H7 (cell line): Measurements from ENCODE around the gene PRKCD. TPM values are rescaled to one million over a fixed set of nuclear protein-coding genes. Genes with fewer than 3 reads are reported as not detected.
A peak's percentile ranks its signal among the peaks of the same experiment; 100 is the strongest.

Experiments used
- DNase-seq: peaks from one replicate; pipeline ENCODE4 v3.0.0; 2012
- H3K27me3 ChIP-seq: 2 replicates; pipeline ENCODE4 v1.6.0; 2011; ENCODE audit warnings: mild to moderate bottlenecking, low read length; ENCODE audit not compliant: control insufficient read depth, insufficient read depth
- H3K36me3 ChIP-seq: replicated peaks from 2 replicates; pipeline ENCODE4 v1.5.1; 2011; ENCODE audit warnings: low read length; ENCODE audit not compliant: control insufficient read depth, insufficient read depth
- H3K4me3 ChIP-seq: 2 replicates; pipeline ENCODE4 v1.5.1; 2011; ENCODE audit warnings: low read depth, mild to moderate bottlenecking, control low read depth, low read length, moderate library complexity; ENCODE audit not compliant: insufficient read depth
- total RNA-seq: library from RNA; depleted of rRNA; stranded (reverse); fragments of >200 nt; shearing (Covaris generic); gene quantifications from 2 replicates; pipeline ENCODE4 v1.2.3, GENCODE V29; 2014

PRKCD gene
- total RNA-seq, 1 experiment from 2014 or later, result 2.9 TPM

DNA sequence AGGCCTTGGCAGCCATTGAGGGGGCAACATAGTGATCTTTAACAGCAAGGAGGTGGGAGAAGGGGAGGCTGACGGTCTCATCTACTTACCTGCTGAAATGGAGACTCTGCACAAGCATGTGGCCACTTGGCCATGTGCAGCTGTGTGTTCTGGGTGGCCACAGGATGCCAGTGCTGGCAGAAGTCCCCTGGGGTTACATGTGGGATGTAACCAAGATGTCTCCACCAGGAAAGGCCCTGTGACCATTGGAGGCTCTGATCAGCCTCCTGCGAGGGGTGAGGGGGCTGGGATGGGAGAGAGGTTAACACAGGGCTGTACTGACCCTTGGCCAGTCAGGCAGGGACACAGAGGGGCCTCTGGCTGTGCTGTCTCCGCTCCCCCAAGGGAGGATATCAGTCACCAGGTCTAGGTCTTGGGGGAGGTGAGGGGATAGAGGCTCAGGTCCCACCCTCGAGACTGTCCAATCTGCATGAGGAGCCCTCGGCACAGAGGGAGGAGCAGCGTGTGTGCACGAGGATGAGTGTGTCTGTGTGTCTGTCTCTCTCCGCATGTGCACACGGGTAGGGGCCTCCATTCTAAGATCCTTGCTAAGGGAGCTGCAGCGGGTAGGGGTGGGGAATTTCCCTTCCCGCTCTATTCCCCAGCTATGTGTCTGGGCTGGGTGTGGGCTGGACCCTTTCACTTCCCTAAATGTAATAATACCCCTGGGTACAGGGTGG, 19.5 kb downstream of the PRKCD start:
- H3K27me3 ChIP-seq, result no peaks in the 10 kb centered on the region
- peaks cover 5% of the 10 kb centered on the region for H3K36me3 ChIP-seq
- no peak overlapping the region for H3K4me3 ChIP-seq
- no peak for DNase-seq

DNA sequence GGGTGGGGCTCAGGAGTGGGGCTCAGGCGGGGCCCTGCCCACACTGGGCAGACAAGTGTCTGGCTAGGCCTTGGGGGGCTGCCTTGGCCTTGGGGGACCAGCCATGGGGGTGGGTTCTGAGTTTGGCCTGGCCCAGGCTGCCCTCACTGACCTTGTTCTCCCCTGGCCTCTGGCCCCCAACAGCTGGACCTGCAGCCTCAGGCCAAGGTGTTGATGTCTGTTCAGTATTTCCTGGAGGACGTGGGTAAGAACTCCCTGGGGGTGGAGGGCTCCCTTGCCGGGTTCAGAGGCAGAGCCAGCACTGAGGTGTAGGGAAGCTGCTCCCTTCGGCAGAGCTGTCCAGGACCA, 20.0 kb downstream of the PRKCD start:
- no peaks in the 10 kb centered on the region for H3K27me3 ChIP-seq
- DNase-seq, result no peak
- peaks cover 5% of the 10 kb centered on the region for H3K36me3 ChIP-seq
- H3K4me3 ChIP-seq, result no peak overlapping the region

DNA sequence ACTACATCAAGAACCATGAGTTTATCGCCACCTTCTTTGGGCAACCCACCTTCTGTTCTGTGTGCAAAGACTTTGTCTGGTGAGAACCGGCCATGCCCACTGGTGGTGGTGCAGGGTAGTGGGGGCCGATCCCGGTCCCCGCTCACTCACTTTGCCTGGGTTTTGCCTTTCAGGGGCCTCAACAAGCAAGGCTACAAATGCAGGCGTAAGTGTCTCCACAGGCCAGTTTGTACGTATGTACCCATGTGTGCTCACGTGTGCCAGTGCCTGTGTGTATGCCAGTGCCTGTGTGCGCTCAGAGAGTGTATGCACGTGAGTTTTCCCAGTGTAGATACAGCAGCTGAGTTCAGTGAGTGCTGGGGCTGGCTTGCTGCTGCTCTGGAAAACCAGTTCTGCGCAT, 20.5 kb downstream of the PRKCD start:
- H3K36me3 ChIP-seq, result peaks cover 6% of the 10 kb centered on the region
- H3K4me3 ChIP-seq, result no peak overlapping the region
- DNase-seq, result no peak
- no peaks in the 10 kb centered on the region for H3K27me3 ChIP-seq

DNA sequence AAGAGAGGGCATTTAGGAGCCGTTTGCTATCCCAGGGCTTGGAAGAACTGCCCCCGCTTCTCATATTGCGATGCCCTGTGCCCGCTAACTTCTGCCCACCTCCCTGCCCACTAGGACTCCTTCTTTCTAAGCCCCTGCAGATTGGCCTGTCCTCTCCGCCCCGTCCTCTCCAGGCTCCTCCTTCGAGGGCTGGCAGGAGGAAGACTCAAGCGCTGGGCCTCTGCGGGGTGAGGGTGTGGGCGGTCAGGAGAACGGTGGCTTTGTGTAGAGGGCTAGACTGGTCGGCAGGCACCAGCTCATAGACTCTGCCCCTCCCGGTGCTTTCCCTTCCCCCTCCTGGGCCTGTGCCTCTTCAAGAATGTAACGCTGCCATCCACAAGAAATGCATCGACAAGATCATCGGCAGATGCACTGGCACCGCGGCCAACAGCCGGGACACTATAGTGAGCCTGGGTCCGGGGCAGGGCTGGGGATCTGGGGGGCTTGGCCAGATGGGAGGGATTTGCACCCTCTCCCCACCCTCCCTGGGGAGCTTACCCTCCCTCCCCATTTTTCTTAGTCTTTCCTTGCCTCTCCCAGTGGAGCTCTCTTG, 21.9 kb downstream of the PRKCD start:
- DNase-seq, result no peak
- H3K27me3 ChIP-seq, result no peaks in the 10 kb centered on the region
- H3K36me3 ChIP-seq, result peaks cover 7% of the 10 kb centered on the region
- H3K4me3 ChIP-seq, result no peak overlapping the region

DNA sequence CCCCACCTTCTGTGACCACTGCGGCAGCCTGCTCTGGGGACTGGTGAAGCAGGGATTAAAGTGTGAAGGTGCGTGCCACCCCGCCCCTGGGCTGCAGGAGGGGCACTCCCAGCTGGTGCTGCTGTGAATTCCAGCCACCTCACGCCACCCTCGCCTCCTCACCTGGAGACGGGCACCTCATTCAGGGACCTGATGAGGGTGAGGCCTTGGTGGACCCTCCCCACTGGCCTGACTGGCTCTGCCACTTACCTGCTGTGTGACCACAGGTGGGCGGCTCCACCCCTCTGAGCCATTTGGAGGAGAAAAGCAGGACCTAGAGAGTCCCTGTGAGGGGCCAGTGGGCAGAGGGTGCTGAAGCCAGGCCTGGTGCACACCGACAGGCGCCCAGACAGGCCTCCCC, 22.5 kb downstream of the PRKCD start:
- Histone ChIP-seq H3K27me3 (no peaks in the 10 kb centered on the region), H3K4me3 (no peak overlapping the region), H3K36me3 (peaks cover 7% of the 10 kb centered on the region)
- no peak for DNase-seq

DNA sequence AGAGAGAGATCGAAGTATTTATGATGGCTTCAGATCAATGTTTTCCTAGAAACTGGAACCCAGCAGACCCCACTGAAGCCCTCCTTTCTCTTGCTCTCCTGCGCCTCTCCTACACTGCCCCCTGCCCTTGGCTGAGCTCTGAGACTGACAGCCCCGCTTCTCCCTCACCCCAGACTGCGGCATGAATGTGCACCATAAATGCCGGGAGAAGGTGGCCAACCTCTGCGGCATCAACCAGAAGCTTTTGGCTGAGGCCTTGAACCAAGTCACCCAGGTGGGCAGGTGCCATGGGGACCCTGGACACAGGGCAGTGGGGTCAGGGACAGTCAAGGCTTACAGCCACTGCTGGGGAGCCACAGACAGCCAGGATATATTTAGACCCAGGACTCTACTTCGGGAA, 23.7 kb downstream of the PRKCD start:
- Histone ChIP-seq H3K36me3 (peaks cover 9% of the 10 kb centered on the region), H3K27me3 (no peaks in the 10 kb centered on the region), H3K4me3 (no peak overlapping the region)
- no peak for DNase-seq

DNA sequence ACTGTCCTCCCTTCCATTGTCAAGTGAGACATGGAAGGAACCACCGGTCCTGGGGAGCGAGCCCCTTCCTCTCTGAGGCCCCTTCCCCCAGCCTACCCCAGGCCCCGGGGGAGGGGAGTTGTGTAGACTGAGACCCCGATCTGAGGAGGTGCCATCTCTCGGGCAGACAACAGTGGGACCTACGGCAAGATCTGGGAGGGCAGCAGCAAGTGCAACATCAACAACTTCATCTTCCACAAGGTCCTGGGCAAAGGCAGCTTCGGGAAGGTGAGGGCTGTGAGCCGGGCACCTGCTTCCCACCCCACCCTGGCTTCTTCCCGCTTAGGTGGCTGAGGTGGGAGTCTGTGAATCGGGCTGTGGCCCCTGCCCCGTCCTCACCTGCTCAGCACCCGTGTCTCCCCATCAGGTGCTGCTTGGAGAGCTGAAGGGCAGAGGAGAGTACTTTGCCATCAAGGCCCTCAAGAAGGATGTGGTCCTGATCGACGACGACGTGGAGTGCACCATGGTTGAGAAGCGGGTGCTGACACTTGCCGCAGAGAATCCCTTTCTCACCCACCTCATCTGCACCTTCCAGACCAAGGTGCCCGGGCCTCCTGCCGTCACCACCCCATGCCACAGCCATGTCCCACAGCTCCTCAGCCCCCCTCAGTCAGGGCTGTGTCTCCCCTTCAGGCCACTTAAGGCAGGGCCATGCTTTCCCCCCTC, 24.9 kb downstream of the PRKCD start:
- no peak overlapping the region for H3K4me3 ChIP-seq

DNA sequence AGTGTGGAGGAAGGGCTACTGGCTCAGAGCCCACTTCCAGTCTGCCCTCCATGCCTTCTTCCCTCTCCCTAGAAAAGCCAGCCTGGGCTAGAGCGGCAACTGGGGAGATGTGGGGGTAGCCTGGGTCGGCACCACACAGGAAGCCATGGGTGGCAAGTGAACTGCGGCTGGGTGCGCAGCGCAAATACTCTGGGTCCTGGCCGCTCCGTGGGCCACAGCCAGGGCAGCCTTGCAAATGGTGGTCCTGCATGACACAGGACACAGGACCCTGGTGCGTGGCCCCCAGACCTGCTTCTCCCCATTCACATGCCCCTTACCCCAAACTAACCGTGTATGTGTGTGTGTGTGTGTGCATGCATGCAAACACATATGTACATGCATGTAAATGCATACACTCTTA, 25.7 kb downstream of the PRKCD start:
- no peak overlapping the region for H3K4me3 ChIP-seq
- no peaks in the 10 kb centered on the region for H3K27me3 ChIP-seq
- no peak for DNase-seq
- peaks cover 12% of the 10 kb centered on the region for H3K36me3 ChIP-seq

More for the DNA sequence above, 24.9 kb downstream of the PRKCD start:
- DNase-seq, result no peak
- no peaks in the 10 kb centered on the region for H3K27me3 ChIP-seq
- peaks cover 15% of the 10 kb centered on the region for H3K36me3 ChIP-seq

DNA sequence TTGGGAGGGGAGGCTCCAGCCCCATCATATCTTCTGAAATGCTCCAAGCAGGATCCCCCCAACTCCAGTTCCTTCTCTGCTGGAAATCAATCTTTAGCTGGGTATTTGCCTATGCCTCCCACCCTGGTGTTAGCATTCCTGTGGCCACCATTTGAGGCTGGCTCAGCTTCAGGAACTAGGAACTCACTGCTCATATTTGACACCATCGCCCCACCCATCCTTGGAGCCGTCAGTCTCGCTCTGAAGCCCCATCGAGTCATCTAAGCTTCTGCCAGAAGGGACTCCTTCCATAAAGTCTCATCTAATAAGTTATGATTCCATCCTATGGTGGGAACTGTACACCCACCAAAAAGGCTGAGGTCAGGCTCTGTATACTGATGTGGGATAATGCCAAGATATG, 26.4 kb downstream of the PRKCD start:
- H3K4me3 ChIP-seq, result no peak overlapping the region
- H3K27me3 ChIP-seq, result no peaks in the 10 kb centered on the region
- DNase-seq, result no peak
- H3K36me3 ChIP-seq, result peaks cover 11% of the 10 kb centered on the region

DNA sequence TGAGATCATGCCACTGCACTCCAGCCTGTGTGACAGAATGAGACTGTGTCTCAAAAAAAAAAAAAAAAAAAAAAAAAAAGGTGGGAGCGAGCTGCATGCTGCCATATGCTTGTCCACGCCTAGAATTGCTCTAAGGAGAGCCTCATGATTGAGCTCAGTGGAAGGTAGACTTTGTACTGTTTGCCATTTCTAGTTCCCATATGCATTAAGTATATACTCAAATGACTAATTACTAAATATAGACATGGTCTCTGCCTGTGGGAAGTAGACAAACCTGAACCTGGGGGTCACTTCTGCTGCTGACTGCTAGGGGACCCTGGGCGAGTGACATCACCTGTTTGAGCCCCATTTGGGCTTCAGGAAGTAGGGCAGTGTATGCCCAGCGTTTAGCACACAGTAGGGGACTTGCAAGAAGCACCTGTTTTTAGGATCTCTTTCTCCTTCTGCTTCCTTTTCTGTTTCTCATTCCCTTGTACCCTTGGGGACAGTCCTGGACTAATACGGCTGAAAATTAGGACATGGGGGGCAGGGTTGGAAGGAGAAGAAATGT, 27.2 kb downstream of the PRKCD start:
- H3K36me3 ChIP-seq, result peaks cover 11% of the 10 kb centered on the region
- H3K4me3 ChIP-seq, result no peak overlapping the region
- DNase-seq, result no peak
- H3K27me3 ChIP-seq, result no peaks in the 10 kb centered on the region

DNA sequence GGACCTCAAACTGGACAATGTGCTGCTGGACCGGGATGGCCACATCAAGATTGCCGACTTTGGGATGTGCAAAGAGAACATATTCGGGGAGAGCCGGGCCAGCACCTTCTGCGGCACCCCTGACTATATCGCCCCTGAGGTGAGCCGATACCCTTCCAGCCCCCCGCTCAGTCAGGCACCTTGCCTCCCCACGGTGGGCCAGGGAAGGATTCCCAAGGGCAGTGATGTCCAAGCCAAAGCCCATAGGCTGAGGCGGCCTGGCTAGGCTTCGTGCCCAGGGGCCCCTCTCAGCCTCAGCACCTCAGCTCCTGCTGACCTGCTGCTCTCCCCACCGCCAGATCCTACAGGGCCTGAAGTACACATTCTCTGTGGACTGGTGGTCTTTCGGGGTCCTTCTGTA, 27.7 kb downstream of the PRKCD start:
- Histone ChIP-seq H3K36me3 (peaks cover 11% of the 10 kb centered on the region), H3K27me3 (no peaks in the 10 kb centered on the region), H3K4me3 (no peak overlapping the region)
- DNase-seq, result no peak

DNA sequence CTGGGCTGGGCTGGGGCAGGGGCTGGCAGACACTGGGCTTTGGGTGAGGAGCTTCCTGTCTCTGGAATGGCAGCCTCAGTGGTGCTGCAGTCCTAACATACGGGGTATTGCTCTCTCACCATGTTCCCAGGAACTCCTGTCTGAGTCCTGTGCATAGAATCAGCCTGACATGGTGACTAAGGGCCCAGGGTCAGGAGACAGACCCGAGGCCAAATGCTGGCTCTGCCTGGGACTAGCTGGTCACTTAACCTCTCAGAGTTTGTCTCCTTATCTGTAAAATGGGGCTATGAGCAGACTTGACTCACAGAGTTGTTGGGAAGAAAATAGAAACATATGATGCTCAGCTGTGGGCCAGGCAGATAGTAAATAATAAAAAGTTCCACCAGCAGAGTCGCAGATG, 28.3 kb downstream of the PRKCD start:
- no peaks in the 10 kb centered on the region for H3K27me3 ChIP-seq
- H3K36me3 ChIP-seq, result peaks cover 11% of the 10 kb centered on the region
- peak; percentile 37 for DNase-seq
- no peak overlapping the region for H3K4me3 ChIP-seq

DNA sequence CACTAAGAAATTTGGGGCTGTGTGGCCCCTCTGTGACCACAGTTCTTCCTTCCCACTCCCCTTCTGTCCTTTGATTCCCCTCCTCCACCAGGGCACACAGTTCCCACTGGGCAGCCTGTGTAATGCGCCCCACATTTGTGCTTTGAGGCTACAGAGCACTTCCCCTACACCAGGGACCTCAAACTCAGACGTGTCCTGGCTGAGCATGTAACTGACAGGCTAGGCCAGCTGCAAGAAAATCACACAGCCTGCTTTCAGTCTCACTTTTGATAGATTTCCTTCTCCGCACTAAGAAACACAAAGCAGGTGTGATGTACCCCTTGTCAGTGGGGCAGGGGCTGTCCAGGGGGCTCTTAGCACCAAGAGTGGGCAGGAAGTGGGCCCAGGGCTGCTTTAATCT, 29.6 kb downstream of the PRKCD start:
- peak; percentile 17 for DNase-seq
- no peak overlapping the region for H3K4me3 ChIP-seq
- H3K27me3 ChIP-seq, result no peaks in the 10 kb centered on the region; the same call in 1 of the 2 replicates
- H3K36me3 ChIP-seq, result peaks cover 11% of the 10 kb centered on the region

DNA sequence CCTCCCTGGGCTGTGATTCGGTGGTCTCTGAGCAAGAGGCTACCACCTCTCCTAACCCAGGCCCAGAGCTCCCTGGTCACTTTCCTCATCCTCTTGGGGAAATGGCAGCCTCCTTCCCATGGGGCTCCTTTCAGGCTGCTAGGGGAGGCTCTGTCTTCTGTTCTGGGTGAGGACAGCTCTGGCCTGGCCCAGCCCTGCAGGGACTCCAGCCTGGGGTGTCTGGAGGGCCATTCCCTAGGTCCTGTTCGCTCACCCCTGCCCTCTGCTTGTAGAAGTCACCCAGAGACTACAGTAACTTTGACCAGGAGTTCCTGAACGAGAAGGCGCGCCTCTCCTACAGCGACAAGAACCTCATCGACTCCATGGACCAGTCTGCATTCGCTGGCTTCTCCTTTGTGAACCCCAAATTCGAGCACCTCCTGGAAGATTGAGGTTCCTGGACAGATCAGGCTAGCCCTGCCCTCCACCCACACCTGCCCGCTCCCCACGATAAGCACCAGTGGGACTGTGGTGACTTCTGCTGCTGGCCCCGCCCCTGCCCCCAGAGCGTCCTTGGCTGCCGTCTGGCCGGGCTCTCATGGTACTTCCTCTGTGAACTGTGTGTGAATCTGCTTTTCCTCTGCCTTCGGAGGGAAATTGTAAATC, 30.9 kb downstream of the PRKCD start:
- Histone ChIP-seq H3K36me3 (peaks cover 9% of the 10 kb centered on the region), H3K4me3 (no peak overlapping the region), H3K27me3 (no peaks in the 10 kb centered on the region; the same call in 1 of the 2 replicates)
- DNase-seq, result peak; percentile 51
